Stomach (tissue), 4 donors: ENCODE data around the gene SPATA31C1.

Experiments used
- POLR2A ChIP-seq, 4 donors: fragments of 450-650 bp; IDR thresholded peaks; one replicate each; pipeline ENCODE4 v1.6.1; 2016; ENCODE audit warnings: antibody characterized with exemption in 4 of 4, control low read depth in 2 of 4, mild to moderate bottlenecking in 1 of 4, moderate library complexity in 1 of 4
- POLR2AphosphoS5 ChIP-seq, 3 donors: sonication (generic); formaldehyde crosslinking; IDR thresholded peaks; one replicate each; pipeline ENCODE4 v1.6.1; 2016; ENCODE audit warnings: antibody characterized with exemption in 3 of 3
- TF ChIP-seq, protein P1 (sequence below), 7 experiments: fragments of 450-650 bp in 4 of 7; fragments of 200-600 bp in 3 of 7; sonication (generic) in 3 of 7; IDR thresholded peaks; one replicate each; pipeline ENCODE4 v1.5.1; 2016 to 2019; ENCODE audit warnings: antibody characterized with exemption in 7 of 7, control low read depth in 2 of 7, mild to moderate bottlenecking in 1 of 7

DNA sequence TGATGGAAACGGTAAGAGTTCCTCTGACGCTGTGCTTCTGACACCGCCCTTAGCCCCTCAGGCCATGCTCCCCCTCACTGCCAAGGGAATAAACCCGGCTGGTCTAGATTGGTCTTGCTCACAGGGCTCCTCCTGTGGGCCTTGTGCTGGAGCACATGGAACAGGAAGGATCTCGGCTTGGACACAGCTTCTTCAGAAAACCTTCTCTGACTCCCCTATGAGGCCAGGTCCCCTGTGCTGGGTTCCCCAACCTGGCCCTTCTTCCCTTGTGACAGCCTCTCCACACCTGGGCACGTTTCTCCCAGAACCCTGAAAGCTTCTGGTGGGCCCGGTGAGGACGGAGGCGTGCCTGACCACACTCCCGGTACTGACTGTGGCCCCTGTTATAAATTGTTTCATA is 26.9 kb upstream of the SPATA31C1 start:
- TF ChIP-seq, protein P1, sequence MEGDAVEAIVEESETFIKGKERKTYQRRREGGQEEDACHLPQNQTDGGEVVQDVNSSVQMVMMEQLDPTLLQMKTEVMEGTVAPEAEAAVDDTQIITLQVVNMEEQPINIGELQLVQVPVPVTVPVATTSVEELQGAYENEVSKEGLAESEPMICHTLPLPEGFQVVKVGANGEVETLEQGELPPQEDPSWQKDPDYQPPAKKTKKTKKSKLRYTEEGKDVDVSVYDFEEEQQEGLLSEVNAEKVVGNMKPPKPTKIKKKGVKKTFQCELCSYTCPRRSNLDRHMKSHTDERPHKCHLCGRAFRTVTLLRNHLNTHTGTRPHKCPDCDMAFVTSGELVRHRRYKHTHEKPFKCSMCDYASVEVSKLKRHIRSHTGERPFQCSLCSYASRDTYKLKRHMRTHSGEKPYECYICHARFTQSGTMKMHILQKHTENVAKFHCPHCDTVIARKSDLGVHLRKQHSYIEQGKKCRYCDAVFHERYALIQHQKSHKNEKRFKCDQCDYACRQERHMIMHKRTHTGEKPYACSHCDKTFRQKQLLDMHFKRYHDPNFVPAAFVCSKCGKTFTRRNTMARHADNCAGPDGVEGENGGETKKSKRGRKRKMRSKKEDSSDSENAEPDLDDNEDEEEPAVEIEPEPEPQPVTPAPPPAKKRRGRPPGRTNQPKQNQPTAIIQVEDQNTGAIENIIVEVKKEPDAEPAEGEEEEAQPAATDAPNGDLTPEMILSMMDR (IDR thresholded peaks at IDR 0.05), result no peak
- TF ChIP-seq POLR2A (IDR thresholded peaks at IDR 0.05) (no peak), POLR2AphosphoS5 (IDR thresholded peaks at IDR 0.05) (no peak)
